ENCODE results near the gene BBS1.

- TF ChIP-seq, protein P1, sequence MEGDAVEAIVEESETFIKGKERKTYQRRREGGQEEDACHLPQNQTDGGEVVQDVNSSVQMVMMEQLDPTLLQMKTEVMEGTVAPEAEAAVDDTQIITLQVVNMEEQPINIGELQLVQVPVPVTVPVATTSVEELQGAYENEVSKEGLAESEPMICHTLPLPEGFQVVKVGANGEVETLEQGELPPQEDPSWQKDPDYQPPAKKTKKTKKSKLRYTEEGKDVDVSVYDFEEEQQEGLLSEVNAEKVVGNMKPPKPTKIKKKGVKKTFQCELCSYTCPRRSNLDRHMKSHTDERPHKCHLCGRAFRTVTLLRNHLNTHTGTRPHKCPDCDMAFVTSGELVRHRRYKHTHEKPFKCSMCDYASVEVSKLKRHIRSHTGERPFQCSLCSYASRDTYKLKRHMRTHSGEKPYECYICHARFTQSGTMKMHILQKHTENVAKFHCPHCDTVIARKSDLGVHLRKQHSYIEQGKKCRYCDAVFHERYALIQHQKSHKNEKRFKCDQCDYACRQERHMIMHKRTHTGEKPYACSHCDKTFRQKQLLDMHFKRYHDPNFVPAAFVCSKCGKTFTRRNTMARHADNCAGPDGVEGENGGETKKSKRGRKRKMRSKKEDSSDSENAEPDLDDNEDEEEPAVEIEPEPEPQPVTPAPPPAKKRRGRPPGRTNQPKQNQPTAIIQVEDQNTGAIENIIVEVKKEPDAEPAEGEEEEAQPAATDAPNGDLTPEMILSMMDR (conservative IDR thresholded peaks at IDR 0.05; ENCODE audit: low read length), result 0 out of 2 replicates have a peak, but pooled peaks have one; percentile 27
- TF ChIP-seq EZH2phosphoT487 (IDR thresholded peaks at IDR 0.05; ENCODE audit: borderline replicate concordance, low read depth, low read length), result no peak
Measured at GRCh38 chr11:66467034-66467659, 43.3 kb upstream of the BBS1 start.
